Spleen (tissue), 7 donors: Measurements from ENCODE around the gene PAK3.
A peak's percentile ranks its signal among the peaks of the same experiment; 100 is the strongest.

Experiments
- CTCF ChIP-seq, 11 experiments: fragments of 200-600 bp in 7 of 11; fragments of 450-650 bp in 4 of 11; sonication (generic) in 4 of 11; IDR thresholded peaks in 8 of 11; conservative IDR thresholded peaks in 3 of 11; 1 replicate in 7 of 11; 2 replicates in 4 of 11; pipeline versions ENCODE4 v1.4.0 to v1.8.0; 2016 to 2021; ENCODE audit warnings: antibody characterized with exemption in 11 of 11, inconsistent platforms in 4 of 11, mild to moderate bottlenecking in 1 of 11
- POLR2AphosphoS5 ChIP-seq, 3 donors: sonication (generic); formaldehyde crosslinking; IDR thresholded peaks; one replicate each; pipeline ENCODE4 v1.5.1; 2017; ENCODE audit warnings: antibody characterized with exemption in 3 of 3
- donor health status: DM: no; HTN: no; CAD: no; lungs with moderate emphysema.
- donor health status: DM: no; HTN: no; CAD: no.
- donor health status: DM: no; HTN: no; CAD: no.

GRCh38 chrX:111095974-111096895, at the start of gene PAK3:
- TF ChIP-seq CTCF (IDR thresholded peaks at IDR 0.05 in 8 of 11, conservative IDR thresholded peaks at IDR 0.05 in 3 of 11) (no peak), POLR2AphosphoS5 (IDR thresholded peaks at IDR 0.05) (peak; percentile 46 to 83 (median 47))
